Iris pigment epithelial cell (primary cell): ENCODE measurements around the gene DNAAF3.

Experiments
- DNase-seq: peaks from one replicate; pipeline ENCODE4 v3.0.0-alpha.2; 2011; ENCODE audit warnings: low read depth

Gene DNAAF3

GRCh38 chr19:55153652-55154264, 12.7 kb downstream of the DNAAF3 start:
- no peak for DNase-seq

- no peak for DNase-seq
Observed at GRCh38 chr19:55152017-55152416, 14.4 kb downstream of the DNAAF3 start.

GRCh38 chr19:55149078-55150003, 17.1 kb downstream of the DNAAF3 start, which contains the start of gene TNNT1:
TSS of gene TNNT1 (minus strand) at chr19:55149206. CDS start at chr19:55147157, 2,049 bp downstream.
- no peak for DNase-seq

GRCh38 chr19:55147545-55148251, 18.7 kb downstream of the DNAAF3 start:
- no peak for DNase-seq

- DNase-seq: no peak
Observed at GRCh38 chr19:55146705-55147273, 19.6 kb downstream of the DNAAF3 start.

GRCh38 chr19:55146078-55146704, 20.2 kb downstream of the DNAAF3 start:
- no peak for DNase-seq

- DNase-seq: no peak
Observed at GRCh38 chr19:55145232-55145631, 21.2 kb downstream of the DNAAF3 start.

- no peak for DNase-seq
Observed at GRCh38 chr19:55141696-55142095, 24.7 kb downstream of the DNAAF3 start.

- DNase-seq: no peak
Observed at GRCh38 chr19:55137915-55138314, 28.5 kb downstream of the DNAAF3 start.

GRCh38 chr19:55136399-55137102, 29.9 kb downstream of the DNAAF3 start:
- DNase-seq: no peak

GRCh38 chr19:55134736-55135135, 31.7 kb downstream of the DNAAF3 start:
- DNase-seq: no peak

GRCh38 chr19:55133639-55134444, 32.6 kb downstream of the DNAAF3 start:
- DNase-seq: no peak

GRCh38 chr19:55132453-55133129, 33.8 kb downstream of the DNAAF3 start:
- no peak for DNase-seq

GRCh38 chr19:55131421-55131820, 35.0 kb downstream of the DNAAF3 start:
- peak; percentile 59 for DNase-seq

- no peak for DNase-seq
Observed at GRCh38 chr19:55119053-55119452, 47.4 kb downstream of the DNAAF3 start.

- peak; percentile 36 for DNase-seq
Observed at GRCh38 chr19:55118401-55118991, 47.9 kb downstream of the DNAAF3 start.

- DNase-seq: peak; percentile 99
Observed at GRCh38 chr19:55117663-55118391, 48.6 kb downstream of the DNAAF3 start.

GRCh38 chr19:55116859-55117662, 49.4 kb downstream of the DNAAF3 start, which contains the start of gene PPP1R12C:
TSS of gene PPP1R12C (minus strand) at chr19:55117637. CDS start at chr19:55117543, 94 bp downstream.
- DNase-seq: no peak
